ENCODE results near the gene DPF1. TPM values are rescaled to one million over a fixed set of nuclear protein-coding genes. Genes with fewer than 3 reads are reported as not detected.

The DPF1 gene
- polyA plus RNA-seq, 1 donor: 2.0 TPM

- DNase-seq: no peak
These were observed 60.4 kb downstream of the DPF1 start for GRCh38 chr19:38163419-38164290.

GRCh38 chr19:38162632-38163031, 61.4 kb downstream of the DPF1 start:
- no peak for DNase-seq

DNA sequence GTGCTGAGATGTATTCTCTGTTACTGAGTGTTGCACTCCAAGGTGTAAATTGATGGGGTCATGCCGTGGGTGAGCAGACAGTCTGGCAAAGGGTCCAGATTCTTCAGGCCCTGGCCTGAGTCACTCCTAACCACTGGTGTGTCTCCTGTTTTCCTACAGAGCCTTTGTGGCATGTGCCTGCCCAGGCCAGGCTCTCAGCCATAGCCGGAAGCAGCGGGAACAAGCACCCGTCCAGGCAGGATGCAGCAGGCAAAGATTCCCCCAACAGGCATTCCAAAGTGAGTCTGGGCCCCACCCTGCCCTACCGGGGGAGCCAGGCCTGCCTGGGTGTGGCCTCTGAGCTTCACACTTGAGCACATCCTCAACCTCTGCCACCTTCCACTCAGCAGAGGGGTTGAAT, 61.9 kb downstream of the DPF1 start:
- no peak for DNase-seq

Other genes with a start within 250 kb of the DPF1 start
- 4.6 TPM for gene PPP1R14A, start 32.2 kb upstream of the DPF1 start, polyA plus RNA-seq (ENCODE audit: insufficient read length)
- gene SPINT2, start 40.4 kb upstream of the DPF1 start, polyA plus RNA-seq (ENCODE audit: insufficient read length): 274 TPM
- 5.5 TPM for gene C19orf33, start 80.0 kb upstream of the DPF1 start, polyA plus RNA-seq (ENCODE audit: insufficient read length)
- 26.1 TPM for gene YIF1B, start 91.7 kb upstream of the DPF1 start, polyA plus RNA-seq (ENCODE audit: insufficient read length)
- gene KCNK6, start 95.6 kb upstream of the DPF1 start, polyA plus RNA-seq (ENCODE audit: insufficient read length): 3.7 TPM
- 9.8 TPM for gene CATSPERG, start 111.6 kb upstream of the DPF1 start, polyA plus RNA-seq (ENCODE audit: insufficient read length)
- gene PSMD8, start 150.3 kb upstream of the DPF1 start, polyA plus RNA-seq (ENCODE audit: insufficient read length): 140 TPM
- gene GGN, start 163.8 kb upstream of the DPF1 start, polyA plus RNA-seq (ENCODE audit: insufficient read length): 0.48 TPM
- 1.4 TPM for gene SPRED3, start 164.5 kb upstream of the DPF1 start, polyA plus RNA-seq (ENCODE audit: insufficient read length)
- 13.0 TPM for gene FAM98C, start 178.9 kb upstream of the DPF1 start, polyA plus RNA-seq (ENCODE audit: insufficient read length)
- 0.67 TPM for gene RASGRP4, start 202.0 kb upstream of the DPF1 start, polyA plus RNA-seq (ENCODE audit: insufficient read length)
- gene RYR1, start 209.5 kb upstream of the DPF1 start, polyA plus RNA-seq (ENCODE audit: insufficient read length): 9.6 TPM

Data from left kidney (tissue), 2 donors.